22Rv1 (cell line): ENCODE data around the gene MBD1.

Experiments used
- CTCF ChIP-seq: fragments of 450-650 bp; IDR thresholded peaks from 2 replicates; pipeline ENCODE4 v1.5.1; 2017; ENCODE audit warnings: mild to moderate bottlenecking
- ZFX ChIP-seq: fragments of 450-650 bp; IDR thresholded peaks from 2 replicates; pipeline ENCODE4 v1.6.1; 2017; ENCODE audit warnings: antibody characterized with exemption, borderline replicate concordance

- TF ChIP-seq CTCF (no peak), ZFX (no peak)
Measured at GRCh38 chr18:50327983-50328382, 46.7 kb upstream of the MBD1 start.
